GM19328 (cell line): ENCODE measurements around the gene ADGB.

Experiments used
- ATAC-seq: cut with Tn5 transposase; IDR thresholded peaks from one replicate; pipeline ENCODE4 v1.9.1; 2021; ENCODE audit warnings: mild to moderate bottlenecking, moderate library complexity; ENCODE audit not compliant: unreplicated experiment

Gene ADGB

DNA sequence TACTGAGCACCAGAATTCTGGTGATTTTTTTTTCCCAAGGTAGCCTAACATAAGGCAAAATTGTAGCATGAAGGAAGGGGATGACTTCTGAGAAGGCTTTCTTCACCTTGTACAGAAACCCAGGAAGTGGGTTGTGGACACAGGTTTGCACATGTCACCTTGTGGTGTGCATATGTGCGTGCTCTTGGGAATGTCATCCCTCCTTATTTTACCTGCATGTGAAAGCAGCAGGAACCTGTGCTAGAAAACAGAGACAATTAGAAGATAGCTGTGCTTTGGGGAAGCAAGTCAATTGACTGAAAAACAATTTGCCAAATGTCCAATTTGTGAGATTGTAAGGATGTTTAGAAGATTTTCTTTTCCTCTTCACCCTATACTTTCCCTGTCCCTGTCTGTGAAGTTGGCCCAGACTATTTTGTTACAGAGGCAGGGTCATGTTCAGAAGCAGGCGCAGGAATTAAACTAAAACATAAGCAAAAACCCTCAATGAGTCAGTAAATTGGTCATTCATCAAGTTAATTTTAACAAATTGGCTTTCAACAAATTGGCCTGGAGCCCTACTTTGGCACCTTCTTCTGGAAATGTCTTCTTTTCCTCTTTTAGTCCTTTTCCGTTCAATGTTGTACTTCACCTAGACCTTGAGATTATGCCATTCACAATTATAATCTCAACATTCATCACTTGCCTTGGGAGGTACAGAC, 261.2 kb downstream of the ADGB start:
- ATAC-seq = no peak

GRCh38 chr6:146860583-146860982, 261.8 kb downstream of the ADGB start:
- no peak for ATAC-seq

- ATAC-seq = no peak
Observed at GRCh38 chr6:146861029-146861563, 262.3 kb downstream of the ADGB start.

- ATAC-seq = no peak
Observed at GRCh38 chr6:146861716-146862115, 262.9 kb downstream of the ADGB start.

DNA sequence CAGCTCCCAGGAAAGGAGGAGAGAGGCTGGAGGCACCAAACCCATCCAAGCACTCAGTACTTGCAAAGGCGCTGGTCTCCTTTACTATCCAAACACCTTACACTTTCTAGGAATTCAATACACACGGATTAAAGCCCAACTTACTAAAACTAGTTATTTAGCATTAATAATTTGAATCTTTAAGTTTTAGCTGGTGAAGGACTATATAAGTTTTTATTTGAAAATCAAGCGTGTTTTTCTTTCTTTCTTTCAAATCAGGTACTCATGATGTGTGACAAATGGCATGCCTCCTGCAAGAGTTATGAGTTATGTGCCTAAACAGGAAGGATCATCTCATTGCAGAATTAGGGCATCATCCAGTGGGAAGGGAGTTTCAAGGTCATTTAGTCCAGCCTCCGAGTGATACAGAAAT, 263.7 kb downstream of the ADGB start:
- ATAC-seq = no peak

DNA sequence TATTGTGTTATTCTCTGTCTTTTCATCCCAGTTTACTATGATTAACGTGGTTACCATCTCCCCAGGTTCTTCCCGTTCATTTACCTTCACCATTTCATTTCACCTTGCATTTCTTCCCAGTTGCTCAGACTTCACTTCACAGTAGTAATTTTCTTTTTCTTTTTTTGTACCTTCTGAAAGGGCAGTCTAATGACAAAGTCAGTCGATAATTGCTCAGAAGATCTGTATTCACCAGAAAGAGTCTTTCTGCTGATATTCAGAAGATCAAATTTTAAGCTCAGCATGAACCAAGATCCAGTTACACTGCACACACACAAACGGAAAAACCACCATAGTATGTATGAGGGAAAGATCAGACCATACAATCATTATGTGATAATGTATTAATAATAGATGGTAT, 265.5 kb downstream of the ADGB start:
- no peak for ATAC-seq

DNA sequence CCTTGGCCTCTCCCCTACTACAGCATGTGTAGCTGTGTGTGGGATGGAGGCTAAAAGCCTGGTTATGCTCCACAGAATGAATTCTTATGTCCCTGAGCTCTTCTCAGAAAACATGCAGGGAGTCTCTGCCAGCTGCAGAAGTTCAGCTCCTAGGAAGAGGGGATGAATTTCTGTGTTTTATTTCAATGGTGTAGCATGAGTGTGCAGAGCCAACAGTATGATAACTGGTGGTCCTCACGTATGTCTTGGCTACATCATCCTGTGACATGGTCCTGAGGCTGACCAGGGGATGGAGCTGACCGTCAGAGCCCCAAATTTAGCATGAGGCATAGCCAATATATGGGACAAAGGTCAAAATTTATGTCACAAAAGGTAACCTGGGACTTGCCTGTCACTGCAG, 266.1 kb downstream of the ADGB start:
- no peak for ATAC-seq
